ENCODE results near the gene GNG2.

Gene GNG2

GRCh38 chr14:51868405-51868804, 8.0 kb downstream of the GNG2 start:
- no peak overlapping the region for H3K4me3 ChIP-seq (ENCODE audit: insufficient read depth, low read length, poor library complexity, severe bottlenecking)
- H3K9me3 ChIP-seq (ENCODE audit: insufficient read depth, low read length), result no peaks in the 10 kb centered on the region
- H3K27me3 ChIP-seq (ENCODE audit: low read length), result no peaks in the 10 kb centered on the region
- no peak overlapping the region for H3K4me2 ChIP-seq (ENCODE audit: low read depth, low read length, poor library complexity, severe bottlenecking)
- no peaks in the 10 kb centered on the region for H3K9me2 ChIP-seq (replicated peaks; ENCODE audit: insufficient read depth, low read length)
- no peaks in the 10 kb centered on the region for H3K79me2 ChIP-seq (ENCODE audit: insufficient read depth, low read length)
- H3K36me3 ChIP-seq (ENCODE audit: low read length), result no peaks in the 10 kb centered on the region
- H3K27ac ChIP-seq (ENCODE audit: low read depth, low read length), result no peak overlapping the region
- no peaks in the 10 kb centered on the region for H4K20me1 ChIP-seq (ENCODE audit: low read depth, low read length)
- no peak overlapping the region for H2AFZ ChIP-seq (ENCODE audit: low read depth, low read length, severe bottlenecking)
- TF ChIP-seq EZH2phosphoT487 (conservative IDR thresholded peaks at IDR 0.05; ENCODE audit: low read length) (no peak), CTCF (IDR thresholded peaks at IDR 0.05; ENCODE audit: insufficient read depth, low read length, poor library complexity, severe bottlenecking) (no peak)
- no peaks in the 10 kb centered on the region for H3F3A ChIP-seq (ENCODE audit: insufficient read depth)
- H3K9ac ChIP-seq (ENCODE audit: low read length), result no peak overlapping the region

- H3K27me3 ChIP-seq (ENCODE audit: low read length), result no peaks in the 10 kb centered on the region
- no peaks in the 10 kb centered on the region for H3K36me3 ChIP-seq (ENCODE audit: low read length)
- no peaks in the 10 kb centered on the region for H3K9me2 ChIP-seq (replicated peaks; ENCODE audit: insufficient read depth, low read length)
- no peak overlapping the region for H2AFZ ChIP-seq (ENCODE audit: low read depth, low read length, severe bottlenecking)
- H3F3A ChIP-seq (ENCODE audit: insufficient read depth), result no peaks in the 10 kb centered on the region
- no peak for TF ChIP-seq CTCF (IDR thresholded peaks at IDR 0.05; ENCODE audit: insufficient read depth, low read length, poor library complexity, severe bottlenecking)
- TF ChIP-seq EZH2phosphoT487 (conservative IDR thresholded peaks at IDR 0.05; ENCODE audit: low read length), result no peak
- H3K4me2 ChIP-seq (ENCODE audit: low read depth, low read length, poor library complexity, severe bottlenecking), result no peak overlapping the region
- H4K20me1 ChIP-seq (ENCODE audit: low read depth, low read length), result no peaks in the 10 kb centered on the region
- H3K4me3 ChIP-seq (ENCODE audit: insufficient read depth, low read length, poor library complexity, severe bottlenecking), result no peak overlapping the region
- H3K9me3 ChIP-seq (ENCODE audit: insufficient read depth, low read length), result no peaks in the 10 kb centered on the region
- H3K9ac ChIP-seq (ENCODE audit: low read length), result no peak overlapping the region
- no peak overlapping the region for H3K27ac ChIP-seq (ENCODE audit: low read depth, low read length)
- no peaks in the 10 kb centered on the region for H3K79me2 ChIP-seq (ENCODE audit: insufficient read depth, low read length)
Measured at GRCh38 chr14:51869411-51870100, 9.1 kb downstream of the GNG2 start.

GRCh38 chr14:51870606-51871005, 10.2 kb downstream of the GNG2 start:
- H3K36me3 ChIP-seq (ENCODE audit: low read length), result no peaks in the 10 kb centered on the region
- H3K27ac ChIP-seq (ENCODE audit: low read depth, low read length), result no peak overlapping the region
- no peaks in the 10 kb centered on the region for H4K20me1 ChIP-seq (ENCODE audit: low read depth, low read length)
- no peaks in the 10 kb centered on the region for H3K27me3 ChIP-seq (ENCODE audit: low read length)
- H3K9me3 ChIP-seq (ENCODE audit: insufficient read depth, low read length), result no peaks in the 10 kb centered on the region
- no peak overlapping the region for H2AFZ ChIP-seq (ENCODE audit: low read depth, low read length, severe bottlenecking)
- H3K9me2 ChIP-seq (replicated peaks; ENCODE audit: insufficient read depth, low read length), result no peaks in the 10 kb centered on the region
- no peak overlapping the region for H3K9ac ChIP-seq (ENCODE audit: low read length)
- H3K4me3 ChIP-seq (ENCODE audit: insufficient read depth, low read length, poor library complexity, severe bottlenecking), result no peak overlapping the region
- H3F3A ChIP-seq (ENCODE audit: insufficient read depth), result no peaks in the 10 kb centered on the region
- TF ChIP-seq EZH2phosphoT487 (conservative IDR thresholded peaks at IDR 0.05; ENCODE audit: low read length) (no peak), CTCF (IDR thresholded peaks at IDR 0.05; ENCODE audit: insufficient read depth, low read length, poor library complexity, severe bottlenecking) (no peak)
- no peak overlapping the region for H3K4me2 ChIP-seq (ENCODE audit: low read depth, low read length, poor library complexity, severe bottlenecking)
- H3K79me2 ChIP-seq (ENCODE audit: insufficient read depth, low read length), result no peaks in the 10 kb centered on the region
